Tibial nerve (tissue), 4 donors: ENCODE data around the gene SEL1L.

Experiments used
- EP300 ChIP-seq, 2 donors: sonication (generic); formaldehyde crosslinking; IDR thresholded peaks; one replicate each; pipeline ENCODE4 v1.6.1; 2017; ENCODE audit warnings: antibody characterized with exemption in 2 of 2, mild to moderate bottlenecking in 1 of 2
- POLR2A ChIP-seq, 2 donors: fragments of 450-650 bp; IDR thresholded peaks; one replicate each; pipeline ENCODE4 v1.6.1; 2017; ENCODE audit warnings: antibody characterized with exemption in 2 of 2, mild to moderate bottlenecking in 2 of 2, moderate library complexity in 2 of 2
- TF ChIP-seq, protein P1 (sequence below), 5 experiments: fragments of 200-600 bp in 3 of 5; fragments of 450-650 bp in 2 of 5; sonication (generic) in 3 of 5; IDR thresholded peaks; one replicate each; pipeline ENCODE4 v1.5.1; 2016 to 2019; ENCODE audit warnings: antibody characterized with exemption in 5 of 5, mild to moderate bottlenecking in 3 of 5, moderate library complexity in 2 of 5

GRCh38 chr14:81472096-81472800 lies 61.4 kb downstream of the SEL1L start:
- TF ChIP-seq, protein P1, sequence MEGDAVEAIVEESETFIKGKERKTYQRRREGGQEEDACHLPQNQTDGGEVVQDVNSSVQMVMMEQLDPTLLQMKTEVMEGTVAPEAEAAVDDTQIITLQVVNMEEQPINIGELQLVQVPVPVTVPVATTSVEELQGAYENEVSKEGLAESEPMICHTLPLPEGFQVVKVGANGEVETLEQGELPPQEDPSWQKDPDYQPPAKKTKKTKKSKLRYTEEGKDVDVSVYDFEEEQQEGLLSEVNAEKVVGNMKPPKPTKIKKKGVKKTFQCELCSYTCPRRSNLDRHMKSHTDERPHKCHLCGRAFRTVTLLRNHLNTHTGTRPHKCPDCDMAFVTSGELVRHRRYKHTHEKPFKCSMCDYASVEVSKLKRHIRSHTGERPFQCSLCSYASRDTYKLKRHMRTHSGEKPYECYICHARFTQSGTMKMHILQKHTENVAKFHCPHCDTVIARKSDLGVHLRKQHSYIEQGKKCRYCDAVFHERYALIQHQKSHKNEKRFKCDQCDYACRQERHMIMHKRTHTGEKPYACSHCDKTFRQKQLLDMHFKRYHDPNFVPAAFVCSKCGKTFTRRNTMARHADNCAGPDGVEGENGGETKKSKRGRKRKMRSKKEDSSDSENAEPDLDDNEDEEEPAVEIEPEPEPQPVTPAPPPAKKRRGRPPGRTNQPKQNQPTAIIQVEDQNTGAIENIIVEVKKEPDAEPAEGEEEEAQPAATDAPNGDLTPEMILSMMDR (IDR thresholded peaks at IDR 0.05) = no peak
- TF ChIP-seq EP300 (IDR thresholded peaks at IDR 0.05) (no peak), POLR2A (IDR thresholded peaks at IDR 0.05) (no peak)
